Caco-2 (cell line): Measurements from ENCODE around the gene SLFN12. TPM values are rescaled to one million over a fixed set of nuclear protein-coding genes. Genes with fewer than 3 reads are reported as not detected.

Source experiments
- BruUV-seq: library from RNA; stranded (reverse); fragments of 400-500 nt; replicated peaks from 2 replicates; lab custom pipeline; 2021; lab: Mats Ljungman, UMichigan
- CTCF ChIA-PET: fragments of 300-600 bp; sonication (Branson Sonifier 250); formaldehyde crosslinking; loops from one replicate; lab custom pipeline; 2022; ENCODE audit warnings: antibody characterized with exemption; lab: Charles Lee
- POLR2A ChIA-PET: fragments of 300-600 bp; sonication (Branson Sonifier 250); formaldehyde crosslinking; loops from one replicate; lab custom pipeline; 2022; ENCODE audit warnings: antibody characterized with exemption; lab: Charles Lee
- DNase-seq, 2 experiments: peaks; one replicate each; pipeline versions ENCODE4 v3.0.0 to v3.0.0-alpha.2; 2020 to 2022
- H3K27me3 ChIP-seq: replicated peaks from 2 replicates; pipeline ENCODE4 v1.6.0; 2011; ENCODE audit warnings: low read length; ENCODE audit not compliant: control insufficient read depth, insufficient read depth
- H3K36me3 ChIP-seq: 2 replicates; pipeline ENCODE4 v1.5.1; 2011; ENCODE audit warnings: low read length; ENCODE audit not compliant: control insufficient read depth, insufficient read depth
- H3K4me1 ChIP-seq: fragments of 250-450 bp; sonication (Bioruptor Pico); 2 replicates; pipeline ENCODE4 v1.5.1; 2020; ENCODE audit warnings: mild to moderate bottlenecking
- H3K4me3 ChIP-seq: 2 replicates; pipeline ENCODE4 v1.5.1; 2011; ENCODE audit warnings: low read depth, mild to moderate bottlenecking, control low read depth, low read length
- H3K9me3 ChIP-seq: fragments of 250-450 bp; sonication (Bioruptor Pico); 2 replicates; pipeline ENCODE4 v1.5.1; 2020; ENCODE audit warnings: mild to moderate bottlenecking, moderate library complexity
- H3K27ac Mint-ChIP-seq: one replicate; pipeline ENCODE4 v1.8.0; 2022; ENCODE audit warnings: mixed read lengths; ENCODE audit not compliant: unreplicated experiment
- H3K27me3 Mint-ChIP-seq: one replicate; pipeline ENCODE4 v1.8.0; 2022; ENCODE audit warnings: mixed read lengths; ENCODE audit not compliant: insufficient read depth, unreplicated experiment
- H3K36me3 Mint-ChIP-seq: one replicate; pipeline ENCODE4 v1.8.0; 2022; ENCODE audit warnings: mild to moderate bottlenecking, mixed read lengths; ENCODE audit not compliant: insufficient read depth, unreplicated experiment
- H3K4me1 Mint-ChIP-seq: one replicate; pipeline ENCODE4 v1.8.0; 2022; ENCODE audit warnings: low read depth, mixed read lengths; ENCODE audit not compliant: unreplicated experiment
- H3K4me3 Mint-ChIP-seq: one replicate; pipeline ENCODE4 v1.8.0; 2022; ENCODE audit warnings: mild to moderate bottlenecking, moderate library complexity, mixed read lengths; ENCODE audit not compliant: unreplicated experiment
- H3K9me3 Mint-ChIP-seq: one replicate; pipeline ENCODE4 v1.8.0; 2022; ENCODE audit warnings: mixed read lengths; ENCODE audit not compliant: unreplicated experiment
- intact Hi-C: fragments of 100-400 bp; cut with micrococcal nuclease; formaldehyde crosslinking; loops from one replicate; pipeline ENCODE4 v1.10.0; 2022; ENCODE audit not compliant: unreplicated experiment
- total RNA-seq: library from RNA; stranded (reverse); gene quantifications from 2 replicates; pipeline ENCODE4 v1.2.3, GENCODE V29; 2022
- TF ChIP-seq, protein P1 (sequence below), 2 experiments: fragments of 200-600 bp in 1 of 2; IDR thresholded peaks; 1 replicate in 1 of 2; 2 replicates in 1 of 2; pipeline versions ENCODE4 v1.5.1 to v1.8.0; 2011 to 2022; ENCODE audit warnings: antibody characterized with exemption in 1 of 2, control low read depth in 1 of 2, inconsistent platforms in 1 of 2, low read depth in 1 of 2, low read length in 1 of 2, mild to moderate bottlenecking in 1 of 2, moderate library complexity in 1 of 2; ENCODE audit not compliant: insufficient read depth in 1 of 2, severe bottlenecking in 1 of 2, unreplicated experiment in 1 of 2

SLFN12 gene
- total RNA-seq, 1 experiment from 2014 or later = not detected

GRCh38 chr17:35390156-35390555 lies 42.1 kb downstream of the SLFN12 start:
- Mint-ChIP-seq H3K4me3 (no peak overlapping the region), H3K9me3 (no peaks in the 10 kb centered on the region), H3K27me3 (peaks cover 8% of the 10 kb centered on the region), H3K27ac (no peak overlapping the region), H3K4me1 (peaks cover 6% of the 10 kb centered on the region), H3K36me3 (no peaks in the 10 kb centered on the region)
- DNase-seq = no peak
- intact Hi-C loops = no loop called here
- POLR2A ChIA-PET = no interaction called here
- TF ChIP-seq, protein P1, sequence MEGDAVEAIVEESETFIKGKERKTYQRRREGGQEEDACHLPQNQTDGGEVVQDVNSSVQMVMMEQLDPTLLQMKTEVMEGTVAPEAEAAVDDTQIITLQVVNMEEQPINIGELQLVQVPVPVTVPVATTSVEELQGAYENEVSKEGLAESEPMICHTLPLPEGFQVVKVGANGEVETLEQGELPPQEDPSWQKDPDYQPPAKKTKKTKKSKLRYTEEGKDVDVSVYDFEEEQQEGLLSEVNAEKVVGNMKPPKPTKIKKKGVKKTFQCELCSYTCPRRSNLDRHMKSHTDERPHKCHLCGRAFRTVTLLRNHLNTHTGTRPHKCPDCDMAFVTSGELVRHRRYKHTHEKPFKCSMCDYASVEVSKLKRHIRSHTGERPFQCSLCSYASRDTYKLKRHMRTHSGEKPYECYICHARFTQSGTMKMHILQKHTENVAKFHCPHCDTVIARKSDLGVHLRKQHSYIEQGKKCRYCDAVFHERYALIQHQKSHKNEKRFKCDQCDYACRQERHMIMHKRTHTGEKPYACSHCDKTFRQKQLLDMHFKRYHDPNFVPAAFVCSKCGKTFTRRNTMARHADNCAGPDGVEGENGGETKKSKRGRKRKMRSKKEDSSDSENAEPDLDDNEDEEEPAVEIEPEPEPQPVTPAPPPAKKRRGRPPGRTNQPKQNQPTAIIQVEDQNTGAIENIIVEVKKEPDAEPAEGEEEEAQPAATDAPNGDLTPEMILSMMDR (IDR thresholded peaks at IDR 0.05; ENCODE audit: insufficient read depth in 1 of 2, low read depth in 1 of 2, low read length in 1 of 2, severe bottlenecking in 1 of 2, unreplicated experiment in 1 of 2) = no peak
- no peaks in the 10 kb centered on the region for H3K27me3 ChIP-seq
- H3K9me3 ChIP-seq = no peaks in the 10 kb centered on the region
- no TSS peak for BruUV-seq
- no peaks in the 10 kb centered on the region for H3K4me1 ChIP-seq
- H3K4me3 ChIP-seq = no peak overlapping the region
- CTCF ChIA-PET = no interaction called here
- H3K36me3 ChIP-seq = no peaks in the 10 kb centered on the region

GRCh38 chr17:35387496-35387895 lies 44.8 kb downstream of the SLFN12 start:
- Mint-ChIP-seq H3K27ac (no peak overlapping the region), H3K27me3 (peaks cover 8% of the 10 kb centered on the region), H3K4me1 (no peaks in the 10 kb centered on the region), H3K36me3 (no peaks in the 10 kb centered on the region), H3K9me3 (no peaks in the 10 kb centered on the region), H3K4me3 (no peak overlapping the region)
- H3K36me3 ChIP-seq = no peaks in the 10 kb centered on the region
- ChIA-PET CTCF (no interaction called here), POLR2A (no interaction called here)
- no peak for DNase-seq
- intact Hi-C loops = no loop called here
- BruUV-seq = no TSS peak
- H3K9me3 ChIP-seq = no peaks in the 10 kb centered on the region
- H3K27me3 ChIP-seq = no peaks in the 10 kb centered on the region
- no peaks in the 10 kb centered on the region for H3K4me1 ChIP-seq
- TF ChIP-seq, protein P1 (IDR thresholded peaks at IDR 0.05; ENCODE audit: insufficient read depth in 1 of 2, low read depth in 1 of 2, low read length in 1 of 2, severe bottlenecking in 1 of 2, unreplicated experiment in 1 of 2) = no peak
- no peak overlapping the region for H3K4me3 ChIP-seq

GRCh38 chr17:35377706-35378105 lies 54.6 kb downstream of the SLFN12 start:
- no peak overlapping the region for H3K27ac Mint-ChIP-seq
- BruUV-seq = no TSS peak
- ChIA-PET CTCF (no interaction called here), POLR2A (no interaction called here)
- intact Hi-C loops = no loop called here
- H3K4me3 Mint-ChIP-seq = no peak overlapping the region
- Histone ChIP-seq H3K4me3 (no peak overlapping the region), H3K9me3 (peaks cover 5% of the 10 kb centered on the region; the same call in 1 of the 2 replicates), H3K27me3 (peaks cover 3% of the 10 kb centered on the region; the same call in 1 of the 2 replicates), H3K4me1 (0 out of 2 replicates have a peak, but pooled peaks cover 8% of the 10 kb centered on the region), H3K36me3 (no peaks in the 10 kb centered on the region)
- peaks cover 16% of the 10 kb centered on the region for H3K27me3 Mint-ChIP-seq
- TF ChIP-seq, protein P1 (IDR thresholded peaks at IDR 0.05; ENCODE audit: insufficient read depth in 1 of 2, low read depth in 1 of 2, low read length in 1 of 2, severe bottlenecking in 1 of 2, unreplicated experiment in 1 of 2) = no peak
- H3K4me1 Mint-ChIP-seq = peaks cover 14% of the 10 kb centered on the region
- H3K9me3 Mint-ChIP-seq = no peaks in the 10 kb centered on the region
- H3K36me3 Mint-ChIP-seq = no peaks in the 10 kb centered on the region
- no peak for DNase-seq
